ENCODE results near the gene ARMC3.

Gene ARMC3

GRCh38 chr10:23080262-23080661, 152.4 kb downstream of the ARMC3 start:
- no peak for DNase-seq

- DNase-seq, result no peak
Observed at GRCh38 chr10:23081221-23081750, 153.4 kb downstream of the ARMC3 start.

GRCh38 chr10:23081891-23082290, 154.0 kb downstream of the ARMC3 start:
- DNase-seq, result no peak

All from CD4-positive, alpha-beta T cell treated with Interleukin-4 for 4 hours (primary cell).